ENCODE results near the gene SLC6A9. TPM values are rescaled to one million over a fixed set of nuclear protein-coding genes. Genes with fewer than 3 reads are reported as not detected.

The SLC6A9 gene
- total and polyA plus RNA-seq, 2 experiments from 2014 or later, result 14.4 to 20.0 TPM

DNA sequence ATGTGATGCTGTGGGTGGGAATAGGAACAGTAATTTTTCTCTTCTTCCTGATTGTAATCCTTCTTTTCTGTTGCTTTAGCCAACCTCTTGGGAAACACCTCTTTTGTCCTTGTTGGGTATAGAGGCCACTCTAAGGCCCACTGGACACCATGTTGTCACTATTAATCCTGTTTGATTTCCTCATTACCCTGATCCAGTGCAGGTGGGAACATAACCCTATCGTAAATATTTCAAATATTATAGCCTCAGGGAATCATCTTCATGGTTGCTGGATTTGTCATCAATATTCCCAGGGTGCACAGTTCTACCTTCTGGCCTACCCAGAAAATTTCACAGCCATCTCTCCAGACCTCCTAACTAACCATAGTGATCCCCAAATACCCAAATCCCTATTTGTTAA, 27.9 kb upstream of the SLC6A9 start (continued):
- TF ChIP-seq, protein P1, sequence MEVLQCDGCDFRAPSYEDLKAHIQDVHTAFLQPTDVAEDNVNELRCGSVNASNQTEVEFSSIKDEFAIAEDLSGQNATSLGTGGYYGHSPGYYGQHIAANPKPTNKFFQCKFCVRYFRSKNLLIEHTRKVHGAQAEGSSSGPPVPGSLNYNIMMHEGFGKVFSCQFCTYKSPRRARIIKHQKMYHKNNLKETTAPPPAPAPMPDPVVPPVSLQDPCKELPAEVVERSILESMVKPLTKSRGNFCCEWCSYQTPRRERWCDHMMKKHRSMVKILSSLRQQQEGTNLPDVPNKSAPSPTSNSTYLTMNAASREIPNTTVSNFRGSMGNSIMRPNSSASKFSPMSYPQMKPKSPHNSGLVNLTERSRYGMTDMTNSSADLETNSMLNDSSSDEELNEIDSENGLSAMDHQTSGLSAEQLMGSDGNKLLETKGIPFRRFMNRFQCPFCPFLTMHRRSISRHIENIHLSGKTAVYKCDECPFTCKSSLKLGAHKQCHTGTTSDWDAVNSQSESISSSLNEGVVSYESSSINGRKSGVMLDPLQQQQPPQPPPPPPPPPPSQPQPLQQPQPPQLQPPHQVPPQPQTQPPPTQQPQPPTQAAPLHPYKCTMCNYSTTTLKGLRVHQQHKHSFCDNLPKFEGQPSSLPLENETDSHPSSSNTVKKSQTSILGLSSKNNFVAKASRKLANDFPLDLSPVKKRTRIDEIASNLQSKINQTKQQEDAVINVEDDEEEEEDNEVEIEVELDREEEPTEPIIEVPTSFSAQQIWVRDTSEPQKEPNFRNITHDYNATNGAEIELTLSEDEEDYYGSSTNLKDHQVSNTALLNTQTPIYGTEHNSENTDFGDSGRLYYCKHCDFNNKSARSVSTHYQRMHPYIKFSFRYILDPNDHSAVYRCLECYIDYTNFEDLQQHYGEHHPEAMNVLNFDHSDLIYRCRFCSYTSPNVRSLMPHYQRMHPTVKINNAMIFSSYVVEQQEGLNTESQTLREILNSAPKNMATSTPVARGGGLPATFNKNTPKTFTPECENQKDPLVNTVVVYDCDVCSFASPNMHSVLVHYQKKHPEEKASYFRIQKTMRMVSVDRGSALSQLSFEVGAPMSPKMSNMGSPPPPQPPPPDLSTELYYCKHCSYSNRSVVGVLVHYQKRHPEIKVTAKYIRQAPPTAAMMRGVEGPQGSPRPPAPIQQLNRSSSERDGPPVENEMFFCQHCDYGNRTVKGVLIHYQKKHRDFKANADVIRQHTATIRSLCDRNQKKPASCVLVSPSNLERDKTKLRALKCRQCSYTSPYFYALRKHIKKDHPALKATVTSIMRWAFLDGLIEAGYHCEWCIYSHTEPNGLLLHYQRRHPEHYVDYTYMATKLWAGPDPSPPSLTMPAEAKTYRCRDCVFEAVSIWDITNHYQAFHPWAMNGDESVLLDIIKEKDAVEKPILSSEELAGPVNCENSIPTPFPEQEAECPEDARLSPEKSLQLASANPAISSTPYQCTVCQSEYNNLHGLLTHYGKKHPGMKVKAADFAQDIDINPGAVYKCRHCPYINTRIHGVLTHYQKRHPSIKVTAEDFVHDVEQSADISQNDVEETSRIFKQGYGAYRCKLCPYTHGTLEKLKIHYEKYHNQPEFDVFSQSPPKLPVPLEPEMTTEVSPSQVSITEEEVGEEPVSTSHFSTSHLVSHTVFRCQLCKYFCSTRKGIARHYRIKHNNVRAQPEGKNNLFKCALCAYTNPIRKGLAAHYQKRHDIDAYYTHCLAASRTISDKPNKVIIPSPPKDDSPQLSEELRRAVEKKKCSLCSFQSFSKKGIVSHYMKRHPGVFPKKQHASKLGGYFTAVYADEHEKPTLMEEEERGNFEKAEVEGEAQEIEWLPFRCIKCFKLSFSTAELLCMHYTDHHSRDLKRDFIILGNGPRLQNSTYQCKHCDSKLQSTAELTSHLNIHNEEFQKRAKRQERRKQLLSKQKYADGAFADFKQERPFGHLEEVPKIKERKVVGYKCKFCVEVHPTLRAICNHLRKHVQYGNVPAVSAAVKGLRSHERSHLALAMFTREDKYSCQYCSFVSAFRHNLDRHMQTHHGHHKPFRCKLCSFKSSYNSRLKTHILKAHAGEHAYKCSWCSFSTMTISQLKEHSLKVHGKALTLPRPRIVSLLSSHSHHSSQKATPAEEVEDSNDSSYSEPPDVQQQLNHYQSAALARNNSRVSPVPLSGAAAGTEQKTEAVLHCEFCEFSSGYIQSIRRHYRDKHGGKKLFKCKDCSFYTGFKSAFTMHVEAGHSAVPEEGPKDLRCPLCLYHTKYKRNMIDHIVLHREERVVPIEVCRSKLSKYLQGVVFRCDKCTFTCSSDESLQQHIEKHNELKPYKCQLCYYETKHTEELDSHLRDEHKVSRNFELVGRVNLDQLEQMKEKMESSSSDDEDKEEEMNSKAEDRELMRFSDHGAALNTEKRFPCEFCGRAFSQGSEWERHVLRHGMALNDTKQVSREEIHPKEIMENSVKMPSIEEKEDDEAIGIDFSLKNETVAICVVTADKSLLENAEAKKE (CRISPR knock-in tag; IDR thresholded peaks at IDR 0.05), result no peak
- TF ChIP-seq CREB1 (CRISPR knock-in tag; IDR thresholded peaks at IDR 0.05; ENCODE audit: low read depth), result no peak
- TF ChIP-seq, protein P2, sequence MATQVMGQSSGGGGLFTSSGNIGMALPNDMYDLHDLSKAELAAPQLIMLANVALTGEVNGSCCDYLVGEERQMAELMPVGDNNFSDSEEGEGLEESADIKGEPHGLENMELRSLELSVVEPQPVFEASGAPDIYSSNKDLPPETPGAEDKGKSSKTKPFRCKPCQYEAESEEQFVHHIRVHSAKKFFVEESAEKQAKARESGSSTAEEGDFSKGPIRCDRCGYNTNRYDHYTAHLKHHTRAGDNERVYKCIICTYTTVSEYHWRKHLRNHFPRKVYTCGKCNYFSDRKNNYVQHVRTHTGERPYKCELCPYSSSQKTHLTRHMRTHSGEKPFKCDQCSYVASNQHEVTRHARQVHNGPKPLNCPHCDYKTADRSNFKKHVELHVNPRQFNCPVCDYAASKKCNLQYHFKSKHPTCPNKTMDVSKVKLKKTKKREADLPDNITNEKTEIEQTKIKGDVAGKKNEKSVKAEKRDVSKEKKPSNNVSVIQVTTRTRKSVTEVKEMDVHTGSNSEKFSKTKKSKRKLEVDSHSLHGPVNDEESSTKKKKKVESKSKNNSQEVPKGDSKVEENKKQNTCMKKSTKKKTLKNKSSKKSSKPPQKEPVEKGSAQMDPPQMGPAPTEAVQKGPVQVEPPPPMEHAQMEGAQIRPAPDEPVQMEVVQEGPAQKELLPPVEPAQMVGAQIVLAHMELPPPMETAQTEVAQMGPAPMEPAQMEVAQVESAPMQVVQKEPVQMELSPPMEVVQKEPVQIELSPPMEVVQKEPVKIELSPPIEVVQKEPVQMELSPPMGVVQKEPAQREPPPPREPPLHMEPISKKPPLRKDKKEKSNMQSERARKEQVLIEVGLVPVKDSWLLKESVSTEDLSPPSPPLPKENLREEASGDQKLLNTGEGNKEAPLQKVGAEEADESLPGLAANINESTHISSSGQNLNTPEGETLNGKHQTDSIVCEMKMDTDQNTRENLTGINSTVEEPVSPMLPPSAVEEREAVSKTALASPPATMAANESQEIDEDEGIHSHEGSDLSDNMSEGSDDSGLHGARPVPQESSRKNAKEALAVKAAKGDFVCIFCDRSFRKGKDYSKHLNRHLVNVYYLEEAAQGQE (IDR thresholded peaks at IDR 0.05; ENCODE audit: unreplicated experiment), result no peak
- TF ChIP-seq, protein P3, sequence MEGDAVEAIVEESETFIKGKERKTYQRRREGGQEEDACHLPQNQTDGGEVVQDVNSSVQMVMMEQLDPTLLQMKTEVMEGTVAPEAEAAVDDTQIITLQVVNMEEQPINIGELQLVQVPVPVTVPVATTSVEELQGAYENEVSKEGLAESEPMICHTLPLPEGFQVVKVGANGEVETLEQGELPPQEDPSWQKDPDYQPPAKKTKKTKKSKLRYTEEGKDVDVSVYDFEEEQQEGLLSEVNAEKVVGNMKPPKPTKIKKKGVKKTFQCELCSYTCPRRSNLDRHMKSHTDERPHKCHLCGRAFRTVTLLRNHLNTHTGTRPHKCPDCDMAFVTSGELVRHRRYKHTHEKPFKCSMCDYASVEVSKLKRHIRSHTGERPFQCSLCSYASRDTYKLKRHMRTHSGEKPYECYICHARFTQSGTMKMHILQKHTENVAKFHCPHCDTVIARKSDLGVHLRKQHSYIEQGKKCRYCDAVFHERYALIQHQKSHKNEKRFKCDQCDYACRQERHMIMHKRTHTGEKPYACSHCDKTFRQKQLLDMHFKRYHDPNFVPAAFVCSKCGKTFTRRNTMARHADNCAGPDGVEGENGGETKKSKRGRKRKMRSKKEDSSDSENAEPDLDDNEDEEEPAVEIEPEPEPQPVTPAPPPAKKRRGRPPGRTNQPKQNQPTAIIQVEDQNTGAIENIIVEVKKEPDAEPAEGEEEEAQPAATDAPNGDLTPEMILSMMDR (conservative IDR thresholded peaks at IDR 0.05; ENCODE audit: low read depth in 2 of 2), result no peak
- no peak for TF ChIP-seq EZH2 (IDR thresholded peaks at IDR 0.05; ENCODE audit: low read depth, unreplicated experiment)
- no peak for TF ChIP-seq ZNF114 (CRISPR knock-in tag; IDR thresholded peaks at IDR 0.05)
- no peak for TF ChIP-seq NANOG (IDR thresholded peaks at IDR 0.05; ENCODE audit: borderline replicate concordance)

All from GM23338 (cell line).